K562 (cell line): ENCODE results near the gene CACYBP. TPM values are rescaled to one million over a fixed set of nuclear protein-coding genes. Genes with fewer than 3 reads are reported as not detected.

Experiments used
- ATAC-seq: fragments of 200-7000 bp; cut with Tn5 transposase; 3 replicates; pipeline ENCODE4 v1.9.1; 2020; ENCODE audit warnings: moderate library complexity
- BruUV-seq: library from RNA; stranded (reverse); fragments of 400-500 nt; replicated peaks from 2 replicates; lab custom pipeline; 2021; lab: Mats Ljungman, UMichigan
- CTCF ChIA-PET: fragments of 300-600 bp; formaldehyde crosslinking; extraction: SDS; loops from one replicate; lab custom pipeline; 2021; ENCODE audit warnings: low intra/inter-chr PET ratio; lab: Yijun Ruan, JAX
- POLR2A ChIA-PET: fragments of 300-600, 350-650 bp; sonication (Branson Sonifier 250); formaldehyde crosslinking; extraction: SDS; loops from one replicate; lab custom pipeline; 2021; ENCODE audit warnings: antibody characterized with exemption, inconsistent platforms; lab: Yijun Ruan, JAX
- DNase-seq, 4 experiments: peaks; one replicate each; pipeline versions ENCODE4 v3.0.0 to v3.0.0-alpha.2; 2011 to 2018; ENCODE audit warnings: low spot score in 3 of 4, mixed read lengths in 3 of 4; ENCODE audit errors: extremely low read depth in 1 of 4
- FAIRE-seq: peaks from 2 replicates; lab custom pipeline; 2011; peaks lifted over from hg19 to GRCh38; lab: Jason Lieb, UNC
- H2AFZ ChIP-seq: 2 replicates; pipeline ENCODE4 v1.6.0; 2011; ENCODE audit warnings: low read depth, low read length, control low read depth, inconsistent platforms
- H3K27ac ChIP-seq: fragments of 200-600 bp; 3 replicates; pipeline ENCODE4 v1.8.0; 2011; ENCODE audit warnings: low read depth, mild to moderate bottlenecking, control low read depth, inconsistent platforms, low read length, moderate library complexity, mixed read lengths; ENCODE audit errors: extremely low read depth
- H3K27me3 ChIP-seq, 2 experiments: fragments of 300-600 bp in 1 of 2; 2 replicates in 1 of 2; 3 replicates in 1 of 2; pipeline versions ENCODE4 v1.6.0 to v1.8.0; 2011; ENCODE audit warnings: inconsistent platforms in 2 of 2, low read length in 2 of 2, mild to moderate bottlenecking in 1 of 2, mixed read lengths in 1 of 2, moderate library complexity in 1 of 2; ENCODE audit not compliant: control insufficient read depth in 2 of 2, insufficient read depth in 2 of 2
- H3K36me3 ChIP-seq: fragments of 300-600 bp; 3 replicates; pipeline ENCODE4 v1.8.0; 2011; ENCODE audit warnings: mild to moderate bottlenecking, low read length, inconsistent platforms; ENCODE audit not compliant: control insufficient read depth, insufficient read depth
- H3K4me1 ChIP-seq, 2 experiments: fragments of 200-600 bp in 1 of 2; replicated peaks in 1 of 2; 2 replicates in 1 of 2; 3 replicates in 1 of 2; pipeline versions ENCODE4 v1.5.1 to v1.8.0; 2011; ENCODE audit warnings: inconsistent platforms in 2 of 2, low read length in 2 of 2, mild to moderate bottlenecking in 1 of 2, mixed read lengths in 1 of 2, moderate library complexity in 1 of 2; ENCODE audit not compliant: control insufficient read depth in 2 of 2, insufficient read depth in 2 of 2
- H3K4me2 ChIP-seq: 2 replicates; pipeline ENCODE4 v1.6.1; 2011; ENCODE audit warnings: low read length, control low read depth, inconsistent platforms, mixed read lengths; ENCODE audit not compliant: insufficient read depth
- H3K4me3 ChIP-seq: fragments of 200-600 bp; sonication (generic), shearing (Covaris generic); 2 replicates; pipeline ENCODE4 v1.5.1; 2016; ENCODE audit warnings: control low read depth, inconsistent platforms
- H3K79me2 ChIP-seq: fragments of 200-600 bp; 3 replicates; pipeline ENCODE4 v1.8.0; 2011; ENCODE audit warnings: low read length, inconsistent platforms; ENCODE audit not compliant: control insufficient read depth, insufficient read depth
- H3K9ac ChIP-seq, 2 experiments: 2 replicates each; pipeline versions ENCODE4 v1.6.0 to v1.6.1; 2011; ENCODE audit warnings: low read depth in 2 of 2, low read length in 2 of 2, control low read depth in 1 of 2, inconsistent platforms in 1 of 2, mild to moderate bottlenecking in 1 of 2, mixed read lengths in 1 of 2; ENCODE audit not compliant: insufficient read depth in 1 of 2
- H3K9me1 ChIP-seq: one replicate; pipeline ENCODE4 v1.6.0; 2011; ENCODE audit warnings: inconsistent platforms, mild to moderate bottlenecking, low read length, moderate library complexity; ENCODE audit not compliant: control insufficient read depth, insufficient read depth
- H3K9me3 ChIP-seq: replicated peaks from 2 replicates; pipeline ENCODE4 v1.5.1; 2011; ENCODE audit warnings: low read depth, low read length, inconsistent platforms; ENCODE audit not compliant: control insufficient read depth, insufficient read depth
- H4K20me1 ChIP-seq: replicated peaks from 2 replicates; pipeline ENCODE4 v1.6.1; 2011; ENCODE audit warnings: low read length, inconsistent platforms, mixed read lengths; ENCODE audit not compliant: control insufficient read depth, insufficient read depth
- DACH1 ChIP-seq: fragments of 450-650 bp; IDR thresholded peaks from 2 replicates; pipeline ENCODE4 v1.6.1; 2018; ENCODE audit not compliant: partially characterized antibody
- DNMT1 ChIP-seq: fragments of 450-650 bp; IDR thresholded peaks from 2 replicates; pipeline ENCODE4 v1.6.1; 2016; ENCODE audit warnings: antibody characterized with exemption, mild to moderate bottlenecking
- HNRNPH1 ChIP-seq: fragments of 200-400 bp; formaldehyde crosslinking; optimal IDR thresholded peaks from 2 replicates; pipeline ENCODE3; 2017; ENCODE audit warnings: low read depth, mild to moderate bottlenecking, low read length, moderate library complexity
- NR2C1 ChIP-seq, 2 experiments: fragments of 450-650 bp; IDR thresholded peaks; 2 replicates each; pipeline ENCODE4 v1.6.1; 2017; ENCODE audit warnings: mild to moderate bottlenecking in 2 of 2, antibody characterized with exemption in 1 of 2, inconsistent platforms in 1 of 2, missing compliant biosample characterization in 1 of 2, missing genetic modification characterization in 1 of 2
- POLR2G ChIP-seq: fragments of 200-400 bp; formaldehyde crosslinking; IDR thresholded peaks from 2 replicates; pipeline ENCODE4 v1.6.1; 2017; ENCODE audit warnings: low read depth, mild to moderate bottlenecking, antibody characterized with exemption, low read length, moderate library complexity
- ZNF3 ChIP-seq: fragments of 250-450 bp; sonication (Bioruptor Pico); IDR thresholded peaks from 2 replicates; pipeline ENCODE4 v1.5.0; 2021; ENCODE audit warnings: mild to moderate bottlenecking, moderate library complexity
- WGBS: fragments of 100-300 bp; shearing (Covaris generic); methylation state at CpG from one replicate; pipeline ENCODE4 v1.1.6; 2016; ENCODE audit warnings: low coverage, mixed read lengths; ENCODE audit not compliant: insufficient coverage; ENCODE audit errors: missing lambda C conversion rate; 5-methylcytosine and 5-hydroxymethylcytosine counted together
- in situ Hi-C: fragments of 300-500 bp; cut with MboI; formaldehyde crosslinking; loops from 4 replicates; pipeline ENCODE4 v1.15.0; 2018; ENCODE audit warnings: inconsistent platforms, mixed read lengths
- intact Hi-C: fragments of 100-400 bp; cut with micrococcal nuclease; formaldehyde crosslinking; loops from 2 replicates; pipeline ENCODE4 v1.14.2; 2022
- polyA plus RNA-seq, 8 experiments: library from polyadenylated mRNA; depleted of rRNA in 4 of 8; stranded (reverse) in 5 of 8; unstranded in 3 of 8; fragments of >200 nt; fragmentation: Nextera tagmentation in 2 of 8; fragmentation: Illumina TruSeq in 1 of 8; extraction: Ambion mirVana in 2 of 8; extraction: Trizol in 1 of 8; gene quantifications; 2 replicates each; pipeline versions ENCODE4 v1.2.1 to v1.2.3, GENCODE V29; 2011 to 2014; ENCODE audit warnings: inconsistent platforms in 1 of 8, missing spikeins in 1 of 8
- total RNA-seq, 7 experiments: library from RNA; depleted of rRNA in 6 of 7; stranded (reverse); fragments of >200 nt in 6 of 7; fragmentation: Illumina TruSeq in 2 of 7; extraction: Trizol in 2 of 7; gene quantifications; 2 replicates each; pipeline versions ENCODE4 v1.2.1 to v1.2.3, GENCODE V29; 2011 to 2021; ENCODE audit warnings: low replicate concordance in 1 of 7
- TF ChIP-seq, protein P1 (sequence below): fragments of 450-650 bp; IDR thresholded peaks from 2 replicates; pipeline ENCODE4 v1.6.1; 2017; ENCODE audit warnings: antibody characterized with exemption, mild to moderate bottlenecking
- TF ChIP-seq, protein P2 (sequence below), 2 experiments: fragments of 450-650 bp; IDR thresholded peaks; 2 replicates each; pipeline ENCODE4 v1.6.1; 2016
- TF ChIP-seq, protein P3 (sequence below), 2 experiments: fragments of 450-650 bp in 1 of 2; IDR thresholded peaks; 2 replicates each; pipeline ENCODE4 v1.6.1; 2011 to 2017; ENCODE audit warnings: low read depth in 2 of 2, antibody characterized with exemption in 1 of 2, borderline replicate concordance in 1 of 2, low read length in 1 of 2, mild to moderate bottlenecking in 1 of 2, mixed read lengths in 1 of 2; ENCODE audit not compliant: control insufficient read depth in 1 of 2

CACYBP gene
- total and polyA plus RNA-seq, 9 of the 15 experiments (the other 6 are each of a cell fraction or from before 2014, with no cell fraction given): 147 to 1,576 (median 488) TPM

DNA sequence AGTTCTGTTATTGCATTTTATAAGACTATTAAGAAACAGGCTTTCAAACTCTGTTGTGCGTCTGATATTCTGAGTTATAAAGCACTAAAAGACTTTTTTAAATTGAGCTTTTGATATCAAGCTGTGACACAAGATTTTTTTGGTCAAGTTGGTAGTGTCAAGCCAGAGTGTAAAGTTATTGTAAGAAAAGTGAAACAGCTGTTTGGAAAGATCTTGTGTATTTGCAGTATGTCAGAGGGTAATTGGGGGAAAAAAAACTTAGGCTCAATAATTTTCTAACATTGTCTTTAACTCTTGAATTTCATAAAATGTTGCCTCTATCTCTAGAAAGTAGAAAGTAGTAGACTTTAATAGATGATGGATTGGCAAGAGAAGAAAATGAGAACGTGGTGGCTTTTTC, 3.8 kb downstream of the CACYBP start:
- 7% methylated on average over 2 of the region's 2 CpGs for WGBS
- TF ChIP-seq, protein P1, sequence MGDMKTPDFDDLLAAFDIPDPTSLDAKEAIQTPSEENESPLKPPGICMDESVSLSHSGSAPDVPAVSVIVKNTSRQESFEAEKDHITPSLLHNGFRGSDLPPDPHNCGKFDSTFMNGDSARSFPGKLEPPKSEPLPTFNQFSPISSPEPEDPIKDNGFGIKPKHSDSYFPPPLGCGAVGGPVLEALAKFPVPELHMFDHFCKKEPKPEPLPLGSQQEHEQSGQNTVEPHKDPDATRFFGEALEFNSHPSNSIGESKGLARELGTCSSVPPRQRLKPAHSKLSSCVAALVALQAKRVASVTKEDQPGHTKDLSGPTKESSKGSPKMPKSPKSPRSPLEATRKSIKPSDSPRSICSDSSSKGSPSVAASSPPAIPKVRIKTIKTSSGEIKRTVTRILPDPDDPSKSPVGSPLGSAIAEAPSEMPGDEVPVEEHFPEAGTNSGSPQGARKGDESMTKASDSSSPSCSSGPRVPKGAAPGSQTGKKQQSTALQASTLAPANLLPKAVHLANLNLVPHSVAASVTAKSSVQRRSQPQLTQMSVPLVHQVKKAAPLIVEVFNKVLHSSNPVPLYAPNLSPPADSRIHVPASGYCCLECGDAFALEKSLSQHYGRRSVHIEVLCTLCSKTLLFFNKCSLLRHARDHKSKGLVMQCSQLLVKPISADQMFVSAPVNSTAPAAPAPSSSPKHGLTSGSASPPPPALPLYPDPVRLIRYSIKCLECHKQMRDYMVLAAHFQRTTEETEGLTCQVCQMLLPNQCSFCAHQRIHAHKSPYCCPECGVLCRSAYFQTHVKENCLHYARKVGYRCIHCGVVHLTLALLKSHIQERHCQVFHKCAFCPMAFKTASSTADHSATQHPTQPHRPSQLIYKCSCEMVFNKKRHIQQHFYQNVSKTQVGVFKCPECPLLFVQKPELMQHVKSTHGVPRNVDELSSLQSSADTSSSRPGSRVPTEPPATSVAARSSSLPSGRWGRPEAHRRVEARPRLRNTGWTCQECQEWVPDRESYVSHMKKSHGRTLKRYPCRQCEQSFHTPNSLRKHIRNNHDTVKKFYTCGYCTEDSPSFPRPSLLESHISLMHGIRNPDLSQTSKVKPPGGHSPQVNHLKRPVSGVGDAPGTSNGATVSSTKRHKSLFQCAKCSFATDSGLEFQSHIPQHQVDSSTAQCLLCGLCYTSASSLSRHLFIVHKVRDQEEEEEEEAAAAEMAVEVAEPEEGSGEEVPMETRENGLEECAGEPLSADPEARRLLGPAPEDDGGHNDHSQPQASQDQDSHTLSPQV: 0 out of 2 replicates have a peak, but pooled peaks have one; percentile 11
- TF ChIP-seq DACH1 (peak; percentile 80), ZNF3 (CRISPR knock-in tag) (no peak), HNRNPH1 (no peak), DNMT1 (0 out of 2 replicates have a peak, but pooled peaks have one; percentile 49), NR2C1 (IDR thresholded peaks at IDR 0.05) (peak; percentile 11; the same call in 1 of the 2 replicates), NR2C1 (tag; IDR thresholded peaks at IDR 0.05) (no peak), POLR2G (peak; percentile 8; the same call in 1 of the 2 replicates)
- TF ChIP-seq, protein P2, sequence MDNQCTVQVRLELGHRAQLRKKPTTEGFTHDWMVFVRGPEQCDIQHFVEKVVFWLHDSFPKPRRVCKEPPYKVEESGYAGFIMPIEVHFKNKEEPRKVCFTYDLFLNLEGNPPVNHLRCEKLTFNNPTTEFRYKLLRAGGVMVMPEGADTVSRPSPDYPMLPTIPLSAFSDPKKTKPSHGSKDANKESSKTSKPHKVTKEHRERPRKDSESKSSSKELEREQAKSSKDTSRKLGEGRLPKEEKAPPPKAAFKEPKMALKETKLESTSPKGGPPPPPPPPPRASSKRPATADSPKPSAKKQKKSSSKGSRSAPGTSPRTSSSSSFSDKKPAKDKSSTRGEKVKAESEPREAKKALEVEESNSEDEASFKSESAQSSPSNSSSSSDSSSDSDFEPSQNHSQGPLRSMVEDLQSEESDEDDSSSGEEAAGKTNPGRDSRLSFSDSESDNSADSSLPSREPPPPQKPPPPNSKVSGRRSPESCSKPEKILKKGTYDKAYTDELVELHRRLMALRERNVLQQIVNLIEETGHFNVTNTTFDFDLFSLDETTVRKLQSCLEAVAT (IDR thresholded peaks at IDR 0.05): 0 out of 4 replicates have a peak, but pooled peaks of 1 of the 2 experiments have one; percentile 17
- TF ChIP-seq, protein P3, sequence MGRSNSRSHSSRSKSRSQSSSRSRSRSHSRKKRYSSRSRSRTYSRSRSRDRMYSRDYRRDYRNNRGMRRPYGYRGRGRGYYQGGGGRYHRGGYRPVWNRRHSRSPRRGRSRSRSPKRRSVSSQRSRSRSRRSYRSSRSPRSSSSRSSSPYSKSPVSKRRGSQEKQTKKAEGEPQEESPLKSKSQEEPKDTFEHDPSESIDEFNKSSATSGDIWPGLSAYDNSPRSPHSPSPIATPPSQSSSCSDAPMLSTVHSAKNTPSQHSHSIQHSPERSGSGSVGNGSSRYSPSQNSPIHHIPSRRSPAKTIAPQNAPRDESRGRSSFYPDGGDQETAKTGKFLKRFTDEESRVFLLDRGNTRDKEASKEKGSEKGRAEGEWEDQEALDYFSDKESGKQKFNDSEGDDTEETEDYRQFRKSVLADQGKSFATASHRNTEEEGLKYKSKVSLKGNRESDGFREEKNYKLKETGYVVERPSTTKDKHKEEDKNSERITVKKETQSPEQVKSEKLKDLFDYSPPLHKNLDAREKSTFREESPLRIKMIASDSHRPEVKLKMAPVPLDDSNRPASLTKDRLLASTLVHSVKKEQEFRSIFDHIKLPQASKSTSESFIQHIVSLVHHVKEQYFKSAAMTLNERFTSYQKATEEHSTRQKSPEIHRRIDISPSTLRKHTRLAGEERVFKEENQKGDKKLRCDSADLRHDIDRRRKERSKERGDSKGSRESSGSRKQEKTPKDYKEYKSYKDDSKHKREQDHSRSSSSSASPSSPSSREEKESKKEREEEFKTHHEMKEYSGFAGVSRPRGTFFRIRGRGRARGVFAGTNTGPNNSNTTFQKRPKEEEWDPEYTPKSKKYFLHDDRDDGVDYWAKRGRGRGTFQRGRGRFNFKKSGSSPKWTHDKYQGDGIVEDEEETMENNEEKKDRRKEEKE (IDR thresholded peaks at IDR 0.05; ENCODE audit: borderline replicate concordance in 1 of 2, control insufficient read depth in 1 of 2, low read depth in 2 of 2, low read length in 1 of 2): 0 out of 4 replicates have a peak, but pooled peaks of 1 of the 2 experiments have one; percentile 55
- H3K36me3 ChIP-seq: peaks cover 54% of the 10 kb centered on the region
- H3K4me1 ChIP-seq: peaks cover 9 to 12% of the 10 kb centered on the region in 2 experiments; a peak in 3 of 5 replicates
- intact Hi-C loops: loop anchor here (1.0 kb wide), 1 partner anchor 20 kb away; the partner anchor contains the start of gene MRPS14
- no peaks in the 10 kb centered on the region for H3K27me3 ChIP-seq
- no peaks in the 10 kb centered on the region for H3K9me3 ChIP-seq
- POLR2A ChIA-PET: interaction anchor here (1.4 to 5.8 kb wide), 4 partner anchors 10 to 20 kb away, joined by 4 to 33 read pairs (median 10); partner anchors contain the start of gene MRPS14
- in situ Hi-C loops: no loop called here
- peak overlapping the region in 1 of 2 experiments; percentile 98; a peak in 3 of 4 replicates for H3K9ac ChIP-seq
- H3K4me2 ChIP-seq: peak overlapping the region; percentile 97
- ATAC-seq (no peak), FAIRE-seq (no peak), DNase-seq (no peak)
- H3K79me2 ChIP-seq: peaks cover 92% of the 10 kb centered on the region
- peak overlapping the region; percentile 90 for H3K4me3 ChIP-seq
- H4K20me1 ChIP-seq: no peaks in the 10 kb centered on the region; the same call in none of the 2 replicates
- no TSS peak for BruUV-seq
- CTCF ChIA-PET: no interaction called here
- H3K9me1 ChIP-seq: no peaks in the 10 kb centered on the region
- H3K27ac ChIP-seq: peak overlapping the region; percentile 99
- no peak overlapping the region for H2AFZ ChIP-seq
